K562 (cell line): ENCODE data around the gene MAST1. TPM values are rescaled to one million over a fixed set of nuclear protein-coding genes. Genes with fewer than 3 reads are reported as not detected.

ENCODE experiments used
- CREB1 ChIP-seq, 2 experiments: sonication (generic) in 1 of 2; formaldehyde crosslinking in 1 of 2; IDR thresholded peaks; 2 replicates each; pipeline versions ENCODE4 v1.6.1 to v1.8.0; 2012 to 2022; ENCODE audit warnings: inconsistent platforms in 1 of 2, mild to moderate bottlenecking in 1 of 2, missing genetic modification reagents in 1 of 2, moderate library complexity in 1 of 2
- HDAC3 ChIP-seq: fragments of 450-650 bp; IDR thresholded peaks from 2 replicates; pipeline ENCODE4 v1.6.1; 2018; ENCODE audit warnings: borderline replicate concordance, mild to moderate bottlenecking, moderate library complexity; ENCODE audit not compliant: partially characterized antibody
- NFYB ChIP-seq: IDR thresholded peaks from 2 replicates; pipeline ENCODE4 v1.6.1; 2011; ENCODE audit warnings: mild to moderate bottlenecking, moderate library complexity; ENCODE audit not compliant: insufficient read length; ENCODE audit errors: extremely low read depth
- PPARD ChIP-seq: fragments of 250-450 bp; sonication (Bioruptor Pico); IDR thresholded peaks from 2 replicates; pipeline ENCODE4 v1.8.0; 2022; ENCODE audit warnings: inconsistent platforms, mild to moderate bottlenecking, moderate library complexity
- PYGO2 ChIP-seq: fragments of 450-650 bp; IDR thresholded peaks from 2 replicates; pipeline ENCODE4 v1.6.1; 2016; ENCODE audit warnings: mild to moderate bottlenecking, missing genetic modification characterization, moderate library complexity, missing compliant biosample characterization
- SOX6 ChIP-seq: fragments of 450-650 bp; IDR thresholded peaks from 2 replicates; pipeline ENCODE4 v1.6.1; 2014; ENCODE audit warnings: mild to moderate bottlenecking
- ZEB2 ChIP-seq: fragments of 450-650 bp; IDR thresholded peaks from 2 replicates; pipeline ENCODE4 v1.6.1; 2016
- ZNF140 ChIP-seq: fragments of 250-450 bp; sonication (Bioruptor Pico); IDR thresholded peaks from 2 replicates; pipeline ENCODE4 v1.8.0; 2021; ENCODE audit warnings: moderate library complexity, mild to moderate bottlenecking, inconsistent platforms
- ZNF232 ChIP-seq: sonication (generic); formaldehyde crosslinking; IDR thresholded peaks from 2 replicates; pipeline ENCODE4 v1.8.0; 2022; ENCODE audit warnings: mild to moderate bottlenecking, missing genetic modification reagents
- ZNF644 ChIP-seq: fragments of 200-800 bp; sonication (Bioruptor generic); IDR thresholded peaks from 2 replicates; pipeline ENCODE4 v1.6.1; 2016; ENCODE audit warnings: low read depth, missing genetic modification characterization, missing compliant biosample characterization
- ZNF696 ChIP-seq: fragments of 250-450 bp; sonication (Bioruptor Pico); conservative IDR thresholded peaks from 2 replicates; pipeline ENCODE4 v1.4.0; 2020; ENCODE audit warnings: mild to moderate bottlenecking, moderate library complexity
- ZZZ3 ChIP-seq: fragments of 450-650 bp; IDR thresholded peaks from 2 replicates; pipeline ENCODE4 v1.6.1; 2016; ENCODE audit warnings: antibody characterized with exemption, mild to moderate bottlenecking, moderate library complexity
- polyA plus RNA-seq, 8 experiments: library from polyadenylated mRNA; depleted of rRNA in 4 of 8; stranded (reverse) in 5 of 8; unstranded in 3 of 8; fragments of >200 nt; fragmentation: Nextera tagmentation in 2 of 8; fragmentation: Illumina TruSeq in 1 of 8; extraction: Ambion mirVana in 2 of 8; extraction: Trizol in 1 of 8; gene quantifications; 2 replicates each; pipeline versions ENCODE4 v1.2.1 to v1.2.3, GENCODE V29; 2011 to 2014; ENCODE audit warnings: inconsistent platforms in 1 of 8, missing spikeins in 1 of 8
- total RNA-seq, 7 experiments: library from RNA; depleted of rRNA in 6 of 7; stranded (reverse); fragments of >200 nt in 6 of 7; fragmentation: Illumina TruSeq in 2 of 7; extraction: Trizol in 2 of 7; gene quantifications; 2 replicates each; pipeline versions ENCODE4 v1.2.1 to v1.2.3, GENCODE V29; 2011 to 2021; ENCODE audit warnings: low replicate concordance in 1 of 7
- TF ChIP-seq, protein P1 (sequence below), 2 experiments: fragments of 450-650 bp; formaldehyde crosslinking in 1 of 2; IDR thresholded peaks; 2 replicates each; pipeline versions ENCODE4 v1.4.0 to v1.6.1; 2014 to 2020; ENCODE audit warnings: mild to moderate bottlenecking in 2 of 2, borderline replicate concordance in 1 of 2, low read depth in 1 of 2
- TF ChIP-seq, protein P2 (sequence below): fragments of 200-800 bp; sonication (Bioruptor generic); IDR thresholded peaks from 2 replicates; pipeline ENCODE4 v1.6.1; 2017; ENCODE audit warnings: missing genetic modification characterization, missing compliant biosample characterization
- TF ChIP-seq, protein P3 (sequence below), 2 experiments: IDR thresholded peaks; 2 replicates each; pipeline ENCODE4 v1.6.1; 2012; ENCODE audit warnings: improper control_type of control experiment in 2 of 2, low read depth in 2 of 2, low read length in 2 of 2, borderline replicate concordance in 1 of 2

The MAST1 gene
- total and polyA plus RNA-seq, 9 of the 15 experiments (the other 6 are each of a cell fraction or from before 2014, with no cell fraction given) = 0.48 to 10.3 (median 3.9) TPM

GRCh38 chr19:12890787-12891552, 52.7 kb downstream of the MAST1 start, which contains the start of gene GCDH (continued):
- TF ChIP-seq, protein P1, sequence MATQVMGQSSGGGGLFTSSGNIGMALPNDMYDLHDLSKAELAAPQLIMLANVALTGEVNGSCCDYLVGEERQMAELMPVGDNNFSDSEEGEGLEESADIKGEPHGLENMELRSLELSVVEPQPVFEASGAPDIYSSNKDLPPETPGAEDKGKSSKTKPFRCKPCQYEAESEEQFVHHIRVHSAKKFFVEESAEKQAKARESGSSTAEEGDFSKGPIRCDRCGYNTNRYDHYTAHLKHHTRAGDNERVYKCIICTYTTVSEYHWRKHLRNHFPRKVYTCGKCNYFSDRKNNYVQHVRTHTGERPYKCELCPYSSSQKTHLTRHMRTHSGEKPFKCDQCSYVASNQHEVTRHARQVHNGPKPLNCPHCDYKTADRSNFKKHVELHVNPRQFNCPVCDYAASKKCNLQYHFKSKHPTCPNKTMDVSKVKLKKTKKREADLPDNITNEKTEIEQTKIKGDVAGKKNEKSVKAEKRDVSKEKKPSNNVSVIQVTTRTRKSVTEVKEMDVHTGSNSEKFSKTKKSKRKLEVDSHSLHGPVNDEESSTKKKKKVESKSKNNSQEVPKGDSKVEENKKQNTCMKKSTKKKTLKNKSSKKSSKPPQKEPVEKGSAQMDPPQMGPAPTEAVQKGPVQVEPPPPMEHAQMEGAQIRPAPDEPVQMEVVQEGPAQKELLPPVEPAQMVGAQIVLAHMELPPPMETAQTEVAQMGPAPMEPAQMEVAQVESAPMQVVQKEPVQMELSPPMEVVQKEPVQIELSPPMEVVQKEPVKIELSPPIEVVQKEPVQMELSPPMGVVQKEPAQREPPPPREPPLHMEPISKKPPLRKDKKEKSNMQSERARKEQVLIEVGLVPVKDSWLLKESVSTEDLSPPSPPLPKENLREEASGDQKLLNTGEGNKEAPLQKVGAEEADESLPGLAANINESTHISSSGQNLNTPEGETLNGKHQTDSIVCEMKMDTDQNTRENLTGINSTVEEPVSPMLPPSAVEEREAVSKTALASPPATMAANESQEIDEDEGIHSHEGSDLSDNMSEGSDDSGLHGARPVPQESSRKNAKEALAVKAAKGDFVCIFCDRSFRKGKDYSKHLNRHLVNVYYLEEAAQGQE (IDR thresholded peaks at IDR 0.05; ENCODE audit: borderline replicate concordance) = peak; percentile 16
- TF ChIP-seq, protein P1 (CRISPR knock-in tag; IDR thresholded peaks at IDR 0.05; ENCODE audit: low read depth) = no peak
- TF ChIP-seq PYGO2 (tag) (no peak), CREB1 (IDR thresholded peaks at IDR 0.05) (peak; percentile 93), CREB1 (CRISPR knock-in tag; IDR thresholded peaks at IDR 0.05) (peak; percentile 86), ZNF232 (0 out of 2 replicates have a peak, but pooled peaks have one; percentile 60), NFYB (peak; percentile 50), ZNF644 (no peak), SOX6 (0 out of 2 replicates have a peak, but pooled peaks have one; percentile 24), ZNF696 (CRISPR knock-in tag) (no peak), PPARD (CRISPR knock-in tag) (no peak), ZEB2 (no peak), ZNF140 (CRISPR knock-in tag) (no peak), ZZZ3 (no peak), HDAC3 (no peak)
- TF ChIP-seq, protein P2, sequence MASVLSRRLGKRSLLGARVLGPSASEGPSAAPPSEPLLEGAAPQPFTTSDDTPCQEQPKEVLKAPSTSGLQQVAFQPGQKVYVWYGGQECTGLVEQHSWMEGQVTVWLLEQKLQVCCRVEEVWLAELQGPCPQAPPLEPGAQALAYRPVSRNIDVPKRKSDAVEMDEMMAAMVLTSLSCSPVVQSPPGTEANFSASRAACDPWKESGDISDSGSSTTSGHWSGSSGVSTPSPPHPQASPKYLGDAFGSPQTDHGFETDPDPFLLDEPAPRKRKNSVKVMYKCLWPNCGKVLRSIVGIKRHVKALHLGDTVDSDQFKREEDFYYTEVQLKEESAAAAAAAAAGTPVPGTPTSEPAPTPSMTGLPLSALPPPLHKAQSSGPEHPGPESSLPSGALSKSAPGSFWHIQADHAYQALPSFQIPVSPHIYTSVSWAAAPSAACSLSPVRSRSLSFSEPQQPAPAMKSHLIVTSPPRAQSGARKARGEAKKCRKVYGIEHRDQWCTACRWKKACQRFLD = no peak
- TF ChIP-seq, protein P3, sequence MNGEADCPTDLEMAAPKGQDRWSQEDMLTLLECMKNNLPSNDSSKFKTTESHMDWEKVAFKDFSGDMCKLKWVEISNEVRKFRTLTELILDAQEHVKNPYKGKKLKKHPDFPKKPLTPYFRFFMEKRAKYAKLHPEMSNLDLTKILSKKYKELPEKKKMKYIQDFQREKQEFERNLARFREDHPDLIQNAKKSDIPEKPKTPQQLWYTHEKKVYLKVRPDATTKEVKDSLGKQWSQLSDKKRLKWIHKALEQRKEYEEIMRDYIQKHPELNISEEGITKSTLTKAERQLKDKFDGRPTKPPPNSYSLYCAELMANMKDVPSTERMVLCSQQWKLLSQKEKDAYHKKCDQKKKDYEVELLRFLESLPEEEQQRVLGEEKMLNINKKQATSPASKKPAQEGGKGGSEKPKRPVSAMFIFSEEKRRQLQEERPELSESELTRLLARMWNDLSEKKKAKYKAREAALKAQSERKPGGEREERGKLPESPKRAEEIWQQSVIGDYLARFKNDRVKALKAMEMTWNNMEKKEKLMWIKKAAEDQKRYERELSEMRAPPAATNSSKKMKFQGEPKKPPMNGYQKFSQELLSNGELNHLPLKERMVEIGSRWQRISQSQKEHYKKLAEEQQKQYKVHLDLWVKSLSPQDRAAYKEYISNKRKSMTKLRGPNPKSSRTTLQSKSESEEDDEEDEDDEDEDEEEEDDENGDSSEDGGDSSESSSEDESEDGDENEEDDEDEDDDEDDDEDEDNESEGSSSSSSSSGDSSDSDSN (IDR thresholded peaks at IDR 0.05; ENCODE audit: borderline replicate concordance in 1 of 2, low read depth in 2 of 2, low read length in 2 of 2) = 0 out of 4 replicates have a peak, but pooled peaks of 1 of the 2 experiments have one; percentile 10
